Body of pancreas (tissue), 4 donors: ENCODE data around the gene DUXB.

Source experiments
- CTCF ChIP-seq, 7 experiments: fragments of 450-650 bp in 4 of 7; fragments of 200-600 bp in 3 of 7; sonication (generic) in 3 of 7; IDR thresholded peaks; one replicate each; pipeline ENCODE4 v1.5.1; 2016 to 2019; ENCODE audit warnings: antibody characterized with exemption in 7 of 7
- POLR2A ChIP-seq, 3 donors: fragments of 450-650 bp; IDR thresholded peaks; one replicate each; pipeline ENCODE4 v1.6.1; 2016; ENCODE audit warnings: antibody characterized with exemption in 3 of 3, mild to moderate bottlenecking in 2 of 3

- TF ChIP-seq CTCF (IDR thresholded peaks at IDR 0.05), result no peak
- TF ChIP-seq POLR2A (IDR thresholded peaks at IDR 0.05), result no peak
Observed at GRCh38 chr16:75746359-75746758, 45.1 kb upstream of the DUXB start.
